Astrocyte (in vitro differentiated cells and primary cell): ENCODE results near the gene FSTL1.

Experiments
- CTCF ChIP-seq: IDR thresholded peaks from 2 replicates; pipeline ENCODE4 v1.5.1; 2011; ENCODE audit warnings: low read depth, mild to moderate bottlenecking, inconsistent platforms, low read length, moderate library complexity; ENCODE audit not compliant: insufficient read depth
- EZH2 ChIP-seq: IDR thresholded peaks from 2 replicates; pipeline ENCODE4 v1.6.1; 2012; ENCODE audit warnings: mild to moderate bottlenecking, low read length, inconsistent platforms; ENCODE audit not compliant: insufficient read depth

GRCh38 chr3:120381503-120381902, 69.3 kb downstream of the FSTL1 start:
- no peak for TF ChIP-seq CTCF
- TF ChIP-seq EZH2, result no peak
